Epithelial cell of esophagus (primary cell): ENCODE measurements around the gene DDX39A.
"Not testable (repeated sequence)": the region's sequence is repeated elsewhere in the genome, so short reads cannot be mapped to it uniquely, and the experiment has no call there.

Experiments used
- DNase-seq: peaks from one replicate; pipeline ENCODE4 v3.0.0; 2010; ENCODE audit warnings: low read depth
- H3K4me3 ChIP-seq: 2 replicates; pipeline ENCODE4 v1.5.1; 2011; ENCODE audit warnings: mild to moderate bottlenecking, low read length, control low read depth
- TF ChIP-seq, protein P1 (sequence below): IDR thresholded peaks from 2 replicates; pipeline ENCODE4 v1.5.1; 2011; ENCODE audit warnings: low read depth, mild to moderate bottlenecking, low read length, control low read depth, inconsistent platforms; ENCODE audit not compliant: insufficient read depth; ENCODE audit errors: missing control alignments

The DDX39A gene

DNA sequence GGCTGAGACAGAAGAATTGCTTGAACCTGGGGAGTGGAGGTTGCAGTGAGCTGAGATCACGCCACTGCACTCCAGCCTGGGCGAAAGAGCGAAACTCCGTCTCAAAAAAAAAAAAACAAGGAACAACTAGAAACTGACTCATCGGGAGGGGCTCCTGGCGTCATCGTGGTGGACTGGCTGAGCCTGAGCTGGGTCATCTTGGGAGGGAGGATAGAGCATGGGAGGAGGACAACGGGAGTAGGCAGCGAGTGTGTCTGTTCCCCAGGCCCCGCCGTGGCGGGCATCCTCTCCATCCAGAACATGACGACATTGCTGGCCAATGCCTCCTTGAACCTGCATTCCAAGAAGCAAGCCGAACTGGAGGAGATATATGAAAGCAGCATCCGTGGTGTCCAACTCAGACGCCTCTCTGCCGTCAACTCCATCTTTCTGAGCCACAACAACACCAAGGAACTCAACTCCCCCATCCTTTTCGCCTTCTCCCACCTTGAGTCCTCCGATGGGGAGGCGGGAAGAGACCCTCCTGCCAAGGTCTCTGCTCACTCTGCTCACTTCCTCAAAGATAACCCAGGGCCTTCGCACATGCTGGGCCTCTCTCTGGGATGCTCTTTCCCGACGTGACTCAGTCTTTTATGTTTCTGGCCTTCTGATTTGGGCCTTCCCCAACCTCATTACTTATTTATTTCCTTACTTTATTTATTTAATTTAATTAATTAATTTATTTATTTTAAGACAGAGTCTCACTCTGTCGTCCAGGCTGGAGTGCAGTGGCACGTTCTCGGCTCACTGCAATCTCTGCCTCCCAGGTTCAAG lies 16.6 kb downstream of the DDX39A start:
- no peak overlapping the region for H3K4me3 ChIP-seq
- TF ChIP-seq, protein P1, sequence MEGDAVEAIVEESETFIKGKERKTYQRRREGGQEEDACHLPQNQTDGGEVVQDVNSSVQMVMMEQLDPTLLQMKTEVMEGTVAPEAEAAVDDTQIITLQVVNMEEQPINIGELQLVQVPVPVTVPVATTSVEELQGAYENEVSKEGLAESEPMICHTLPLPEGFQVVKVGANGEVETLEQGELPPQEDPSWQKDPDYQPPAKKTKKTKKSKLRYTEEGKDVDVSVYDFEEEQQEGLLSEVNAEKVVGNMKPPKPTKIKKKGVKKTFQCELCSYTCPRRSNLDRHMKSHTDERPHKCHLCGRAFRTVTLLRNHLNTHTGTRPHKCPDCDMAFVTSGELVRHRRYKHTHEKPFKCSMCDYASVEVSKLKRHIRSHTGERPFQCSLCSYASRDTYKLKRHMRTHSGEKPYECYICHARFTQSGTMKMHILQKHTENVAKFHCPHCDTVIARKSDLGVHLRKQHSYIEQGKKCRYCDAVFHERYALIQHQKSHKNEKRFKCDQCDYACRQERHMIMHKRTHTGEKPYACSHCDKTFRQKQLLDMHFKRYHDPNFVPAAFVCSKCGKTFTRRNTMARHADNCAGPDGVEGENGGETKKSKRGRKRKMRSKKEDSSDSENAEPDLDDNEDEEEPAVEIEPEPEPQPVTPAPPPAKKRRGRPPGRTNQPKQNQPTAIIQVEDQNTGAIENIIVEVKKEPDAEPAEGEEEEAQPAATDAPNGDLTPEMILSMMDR: no peak
- DNase-seq: peak; percentile 92

DNA sequence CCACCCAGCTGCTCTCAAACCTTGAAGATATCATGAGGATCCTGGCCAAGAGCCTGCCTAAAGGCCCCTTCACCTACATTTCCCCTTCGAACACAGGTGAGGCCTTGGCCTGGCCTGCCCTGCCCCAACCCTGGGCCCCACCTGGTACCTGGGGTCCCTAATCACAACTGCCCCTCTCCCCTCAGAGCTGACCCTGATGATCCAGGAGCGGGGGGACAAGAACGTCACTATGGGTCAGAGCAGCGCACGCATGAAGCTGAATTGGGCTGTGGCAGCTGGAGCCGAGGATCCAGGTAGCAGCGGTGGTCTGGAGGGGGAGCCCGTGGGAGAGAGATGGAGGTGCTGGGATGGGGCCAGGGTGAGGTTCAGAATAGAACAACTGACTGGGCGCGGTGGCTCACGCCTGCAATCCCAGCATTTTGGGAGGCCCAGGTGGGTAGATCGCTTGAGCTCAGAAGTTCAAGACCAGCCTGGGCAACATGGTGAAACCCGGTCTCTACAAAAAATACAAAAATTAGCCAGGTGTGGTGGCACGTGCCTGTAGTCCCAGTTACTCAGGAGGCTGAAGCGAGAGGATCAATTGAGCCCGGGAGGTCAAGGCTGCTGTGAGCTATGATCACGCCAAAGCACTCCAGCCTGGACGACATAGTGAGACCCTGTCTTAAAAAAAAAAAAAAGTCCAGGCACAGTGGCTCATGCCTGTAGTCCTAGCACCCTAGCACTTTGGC lies 17.5 kb downstream of the DDX39A start:
- TF ChIP-seq, protein P1: no peak
- no peak for DNase-seq
- H3K4me3 ChIP-seq: no peak overlapping the region

DNA sequence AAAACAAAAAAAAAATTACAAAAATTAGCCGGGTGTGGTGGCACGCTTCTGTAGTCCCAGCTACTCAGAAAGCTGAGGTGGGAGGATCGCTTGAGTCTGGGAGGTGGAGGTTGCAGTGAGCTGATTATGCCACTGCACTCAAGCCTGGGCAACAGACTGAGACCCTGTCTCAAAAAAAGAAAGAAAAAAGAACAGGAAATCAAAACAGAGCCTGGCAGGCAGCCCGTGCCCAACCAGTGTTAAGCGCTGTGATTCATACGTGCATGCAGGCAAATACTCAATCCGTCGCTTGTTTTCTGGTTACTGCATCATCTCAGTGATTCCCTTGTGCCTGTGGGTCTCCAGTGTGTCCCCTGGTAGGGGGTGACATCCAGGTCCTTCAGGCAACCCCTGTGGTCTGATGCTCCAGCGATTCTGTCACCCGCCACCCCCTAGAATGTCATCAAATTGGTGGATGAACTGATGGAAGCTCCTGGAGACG lies 18.1 kb downstream of the DDX39A start:
- TF ChIP-seq, protein P1: no peak
- H3K4me3 ChIP-seq: no peak overlapping the region
- DNase-seq: peak; percentile 60

DNA sequence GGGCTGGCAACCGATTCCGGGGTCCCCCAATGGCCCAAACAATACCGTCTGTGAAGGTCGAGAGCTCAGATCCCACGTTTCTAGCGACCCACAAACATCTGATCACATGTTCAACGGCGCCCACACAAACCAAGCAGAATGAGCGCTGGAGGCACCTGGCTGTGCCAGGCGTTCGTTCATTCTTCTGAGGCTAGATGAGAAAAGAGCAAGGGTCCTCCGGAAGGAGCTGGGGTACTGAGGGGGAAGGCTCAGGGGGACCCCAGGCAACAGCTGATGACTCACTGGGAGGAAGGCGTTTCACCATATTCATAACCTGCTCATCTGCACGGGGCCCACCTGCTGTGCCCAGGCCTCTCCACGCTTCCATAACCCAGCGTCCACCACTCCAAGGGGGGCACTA lies 22.0 kb downstream of the DDX39A start:
- DNase-seq, H3K4me3 ChIP-seq: not testable (repeated sequence)

DNA sequence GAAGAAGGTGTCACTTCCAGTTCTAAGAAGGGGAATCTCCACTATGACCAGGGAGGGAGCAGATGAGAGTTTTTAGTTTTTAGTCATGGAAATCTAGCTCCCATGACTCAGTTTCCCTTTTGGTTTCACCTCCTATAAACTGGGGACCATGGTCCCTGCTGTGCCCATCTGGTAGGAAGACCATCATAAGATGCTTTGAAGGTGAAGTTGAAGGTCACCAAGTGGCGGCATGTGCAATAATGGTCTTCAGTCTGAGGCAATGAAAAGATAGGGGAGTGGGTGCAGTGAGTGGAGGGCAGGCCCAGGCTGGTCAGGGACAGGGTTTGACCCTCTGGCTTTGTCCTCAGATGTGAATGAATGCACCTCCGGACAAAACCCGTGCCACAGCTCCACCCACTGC lies 22.4 kb downstream of the DDX39A start:
- not testable (repeated sequence) for DNase-seq, H3K4me3 ChIP-seq

DNA sequence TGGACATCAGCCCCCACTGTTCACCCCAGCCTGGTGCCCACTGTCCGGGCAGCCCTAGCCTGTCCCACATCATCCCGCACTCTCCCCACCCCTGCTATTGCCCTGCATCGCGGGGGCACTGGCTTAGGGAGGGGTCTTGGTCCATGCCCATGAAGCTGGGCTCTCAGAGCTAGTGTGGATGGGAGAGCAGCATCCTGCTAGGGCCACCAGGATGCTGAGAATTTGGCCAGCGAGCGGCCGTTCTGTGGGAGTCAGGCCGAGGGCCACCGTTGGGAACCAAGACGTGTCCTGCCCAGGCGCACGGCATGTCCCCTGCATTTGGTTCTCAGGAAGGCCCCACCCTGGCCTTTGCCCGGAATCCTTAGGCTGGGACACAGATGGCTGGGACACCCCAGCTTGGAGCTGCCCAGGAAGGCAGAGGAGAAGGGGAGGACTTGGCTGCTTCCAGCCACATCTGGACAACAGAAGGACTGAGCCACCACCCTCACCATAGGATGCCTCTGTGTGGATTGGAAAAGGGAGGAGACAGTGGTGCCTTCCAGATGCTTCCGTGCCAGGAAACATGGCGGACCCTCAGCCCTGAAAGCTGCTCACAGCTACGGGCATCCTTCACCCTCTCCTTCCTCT lies 23.3 kb downstream of the DDX39A start:
- no peak for DNase-seq
- TF ChIP-seq, protein P1: no peak

DNA sequence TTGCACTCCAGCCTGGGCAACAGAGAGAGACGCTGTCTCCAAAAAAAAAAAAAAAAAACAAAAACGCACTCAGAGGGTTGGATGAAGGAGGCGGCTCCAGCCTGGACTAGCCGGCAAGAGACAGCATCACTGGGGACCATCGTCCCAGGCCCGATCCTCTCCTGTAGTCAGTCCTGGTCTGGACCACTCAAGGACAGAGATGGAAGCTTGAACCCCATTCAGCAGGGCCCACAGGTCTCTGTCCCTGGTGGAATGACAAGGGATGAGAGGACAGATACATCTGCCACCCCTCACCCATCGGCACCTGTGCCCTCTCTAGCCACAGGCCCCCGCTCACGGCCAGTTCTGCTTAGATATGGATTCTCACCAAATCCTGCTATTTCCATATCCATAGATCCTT lies 23.9 kb downstream of the DDX39A start:
- DNase-seq: no peak
- TF ChIP-seq, protein P1: no peak
- H3K4me3 ChIP-seq: no peak overlapping the region

More for the DNA sequence above, 23.3 kb downstream of the DDX39A start:
- H3K4me3 ChIP-seq: no peak overlapping the region
